Activated T-cell treated with anti-CD3 and anti-CD28 coated beads, Interleukin-2, amount 50 U/mL, for 4 hours (primary cell): Measurements from ENCODE around the gene SMIM35. TPM values are rescaled to one million over a fixed set of nuclear protein-coding genes. Genes with fewer than 3 reads are reported as not detected.
A peak's percentile ranks its signal among the peaks of the same experiment; 100 is the strongest.
"Not testable (repeated sequence)": the region's sequence is repeated elsewhere in the genome, so short reads cannot be mapped to it uniquely, and the experiment has no call there.

Source experiments
- ATAC-seq, 2 donors: fragments of 200-7000 bp; cut with Tn5 transposase; one replicate each; pipeline ENCODE4 v1.10.0; 2021
- DNase-seq: peaks from one replicate; pipeline ENCODE4 v3.0.0-alpha.2; 2020
- H3K27me3 Mint-ChIP-seq: one replicate; pipeline ENCODE4 v1.8.0; 2021; ENCODE audit warnings: low read depth, mixed read lengths
- H3K36me3 Mint-ChIP-seq: one replicate; pipeline ENCODE4 v1.8.0; 2022; ENCODE audit warnings: mixed read lengths; ENCODE audit not compliant: insufficient read depth
- H3K4me1 Mint-ChIP-seq: one replicate; pipeline ENCODE4 v1.8.0; 2021; ENCODE audit warnings: low read depth, mixed read lengths
- H3K4me3 Mint-ChIP-seq: one replicate; pipeline ENCODE4 v1.8.0; 2021; ENCODE audit warnings: mild to moderate bottlenecking, moderate library complexity, mixed read lengths
- H3K9me3 Mint-ChIP-seq: one replicate; pipeline ENCODE4 v1.8.0; 2021; ENCODE audit warnings: mixed read lengths
- total RNA-seq, 3 donors: library from RNA; stranded (reverse); gene quantifications; one replicate each; pipeline ENCODE4 v1.2.1, GENCODE V29; 2021

The SMIM35 gene
- total RNA-seq, 3 donors from 2014 or later = not detected

GRCh38 chr11:117979481-117980211 lies 107.1 kb downstream of the SMIM35 start:
- Mint-ChIP-seq H3K36me3 (peaks cover 10% of the 10 kb centered on the region), H3K4me1 (peaks cover 76% of the 10 kb centered on the region), H3K4me3 (peak overlapping the region; percentile 1), H3K27me3 (no peaks in the 10 kb centered on the region), H3K9me3 (no peaks in the 10 kb centered on the region)
- DNase-seq = no peak
- ATAC-seq = peak; percentile 64 to 67

GRCh38 chr11:117978991-117979390 lies 107.8 kb downstream of the SMIM35 start:
- Mint-ChIP-seq H3K9me3 (no peaks in the 10 kb centered on the region), H3K4me3 (no peak overlapping the region), H3K4me1 (peaks cover 75% of the 10 kb centered on the region), H3K27me3 (no peaks in the 10 kb centered on the region), H3K36me3 (peaks cover 10% of the 10 kb centered on the region)
- DNase-seq (no peak), ATAC-seq (no peak)

- not testable (repeated sequence) for DNase-seq, H3K9me3 Mint-ChIP-seq, H3K4me3 Mint-ChIP-seq, H3K27me3 Mint-ChIP-seq, ATAC-seq
- peaks cover 10% of the 10 kb centered on the region for H3K36me3 Mint-ChIP-seq
- H3K4me1 Mint-ChIP-seq = peaks cover 73% of the 10 kb centered on the region
These were observed 108.4 kb downstream of the SMIM35 start for GRCh38 chr11:117978291-117978910.

GRCh38 chr11:117977612-117978264 lies 109.0 kb downstream of the SMIM35 start:
- Mint-ChIP-seq H3K4me1 (peaks cover 73% of the 10 kb centered on the region), H3K4me3 (peak overlapping the region; percentile 22), H3K36me3 (peaks cover 10% of the 10 kb centered on the region)
- H3K9me3 Mint-ChIP-seq, H3K27me3 Mint-ChIP-seq, ATAC-seq, DNase-seq: not testable (repeated sequence)

GRCh38 chr11:117977029-117977428 lies 109.7 kb downstream of the SMIM35 start:
- DNase-seq (no peak), ATAC-seq (no peak)
- H3K4me1 Mint-ChIP-seq = peaks cover 78% of the 10 kb centered on the region
- no peaks in the 10 kb centered on the region for H3K27me3 Mint-ChIP-seq
- peaks cover 10% of the 10 kb centered on the region for H3K36me3 Mint-ChIP-seq
- H3K9me3 Mint-ChIP-seq = no peaks in the 10 kb centered on the region
- H3K4me3 Mint-ChIP-seq = no peak overlapping the region

GRCh38 chr11:117976445-117976844 lies 110.3 kb downstream of the SMIM35 start:
- ATAC-seq = no peak
- no peaks in the 10 kb centered on the region for H3K9me3 Mint-ChIP-seq
- no peak for DNase-seq
- no peaks in the 10 kb centered on the region for H3K27me3 Mint-ChIP-seq
- peaks cover 77% of the 10 kb centered on the region for H3K4me1 Mint-ChIP-seq
- peaks cover 10% of the 10 kb centered on the region for H3K36me3 Mint-ChIP-seq
- no peak overlapping the region for H3K4me3 Mint-ChIP-seq

- Mint-ChIP-seq H3K27me3 (no peaks in the 10 kb centered on the region), H3K4me3 (no peak overlapping the region), H3K9me3 (no peaks in the 10 kb centered on the region), H3K36me3 (peaks cover 7% of the 10 kb centered on the region), H3K4me1 (peaks cover 83% of the 10 kb centered on the region)
- no peak for ATAC-seq
- no peak for DNase-seq
These were observed 113.3 kb downstream of the SMIM35 start for GRCh38 chr11:117973503-117973860.

- Mint-ChIP-seq H3K9me3 (no peaks in the 10 kb centered on the region), H3K4me3 (no peak overlapping the region), H3K36me3 (peaks cover 4% of the 10 kb centered on the region), H3K4me1 (peaks cover 82% of the 10 kb centered on the region), H3K27me3 (no peaks in the 10 kb centered on the region)
- no peak for ATAC-seq
- no peak for DNase-seq
These were observed 113.9 kb downstream of the SMIM35 start for GRCh38 chr11:117972629-117973502.

- Mint-ChIP-seq H3K9me3 (no peaks in the 10 kb centered on the region), H3K4me3 (no peak overlapping the region), H3K4me1 (peaks cover 75% of the 10 kb centered on the region), H3K36me3 (peaks cover 2% of the 10 kb centered on the region), H3K27me3 (no peaks in the 10 kb centered on the region)
- ATAC-seq = no peak
- no peak for DNase-seq
These were observed 114.7 kb downstream of the SMIM35 start for GRCh38 chr11:117972044-117972443.

GRCh38 chr11:117970400-117971024 lies 116.3 kb downstream of the SMIM35 start:
- peaks cover 62% of the 10 kb centered on the region for H3K4me1 Mint-ChIP-seq

GRCh38 chr11:117969160-117969991 lies 117.4 kb downstream of the SMIM35 start:
- H3K27me3 Mint-ChIP-seq = no peaks in the 10 kb centered on the region
- no peaks in the 10 kb centered on the region for H3K36me3 Mint-ChIP-seq
- H3K9me3 Mint-ChIP-seq = no peaks in the 10 kb centered on the region
- H3K4me1 Mint-ChIP-seq = peaks cover 57% of the 10 kb centered on the region
- no peak overlapping the region for H3K4me3 Mint-ChIP-seq
- DNase-seq (no peak), ATAC-seq (no peak)

More at GRCh38 chr11:117970400-117971024, 116.3 kb downstream of the SMIM35 start:
- DNase-seq (no peak), ATAC-seq (peak; percentile 64 to 78)
- Mint-ChIP-seq H3K4me3 (no peak overlapping the region), H3K27me3 (no peaks in the 10 kb centered on the region), H3K9me3 (no peaks in the 10 kb centered on the region), H3K36me3 (no peaks in the 10 kb centered on the region)

- no peaks in the 10 kb centered on the region for H3K27me3 Mint-ChIP-seq
- H3K4me3 Mint-ChIP-seq = no peak overlapping the region
- H3K9me3 Mint-ChIP-seq = no peaks in the 10 kb centered on the region
- ATAC-seq = no peak
- no peak for DNase-seq
- H3K36me3 Mint-ChIP-seq = no peaks in the 10 kb centered on the region
- peaks cover 38% of the 10 kb centered on the region for H3K4me1 Mint-ChIP-seq
These were observed 119.9 kb downstream of the SMIM35 start for GRCh38 chr11:117966908-117967307.

- DNase-seq (no peak), ATAC-seq (no peak)
- peaks cover 28% of the 10 kb centered on the region for H3K4me1 Mint-ChIP-seq
- H3K4me3 Mint-ChIP-seq = no peak overlapping the region
- no peaks in the 10 kb centered on the region for H3K27me3 Mint-ChIP-seq
- peaks cover 10% of the 10 kb centered on the region for H3K36me3 Mint-ChIP-seq
- peaks cover 11% of the 10 kb centered on the region for H3K9me3 Mint-ChIP-seq
These were observed 123.9 kb downstream of the SMIM35 start for GRCh38 chr11:117962826-117963225.
